Measurements from ENCODE around the gene LLGL1. TPM values are rescaled to one million over a fixed set of nuclear protein-coding genes. Genes with fewer than 3 reads are reported as not detected.

Gene LLGL1
- total RNA-seq, 1 donor from 2014 or later: 15.1 TPM

GRCh38 chr17:18235743-18236256 lies 10.4 kb downstream of the LLGL1 start:
- no peaks in the 10 kb centered on the region for H3K4me1 ChIP-seq (ENCODE audit: control insufficient read depth in 3 of 3, insufficient read depth in 3 of 3, low read length in 3 of 3)
- H3K9me3 ChIP-seq (ENCODE audit: control insufficient read depth in 3 of 3, low read length in 3 of 3): no peaks in the 10 kb centered on the region
- no peaks in the 10 kb centered on the region for H3K27me3 ChIP-seq (ENCODE audit: control insufficient read depth in 3 of 3, insufficient read depth in 3 of 3, low read length in 3 of 3)
- no peak overlapping the region for H3K4me3 ChIP-seq (ENCODE audit: low read length in 3 of 3)
- no peak overlapping the region for H3K9ac ChIP-seq (ENCODE audit: low read depth in 1 of 3, low read length in 3 of 3)
- H3K27ac ChIP-seq (ENCODE audit: low read depth, low read length): no peak overlapping the region
- H3K36me3 ChIP-seq (ENCODE audit: control insufficient read depth in 3 of 3, insufficient read depth in 3 of 3, low read length in 3 of 3): peaks cover 33 to 40% (median 34%) of the 10 kb centered on the region in 3 donors

DNA sequence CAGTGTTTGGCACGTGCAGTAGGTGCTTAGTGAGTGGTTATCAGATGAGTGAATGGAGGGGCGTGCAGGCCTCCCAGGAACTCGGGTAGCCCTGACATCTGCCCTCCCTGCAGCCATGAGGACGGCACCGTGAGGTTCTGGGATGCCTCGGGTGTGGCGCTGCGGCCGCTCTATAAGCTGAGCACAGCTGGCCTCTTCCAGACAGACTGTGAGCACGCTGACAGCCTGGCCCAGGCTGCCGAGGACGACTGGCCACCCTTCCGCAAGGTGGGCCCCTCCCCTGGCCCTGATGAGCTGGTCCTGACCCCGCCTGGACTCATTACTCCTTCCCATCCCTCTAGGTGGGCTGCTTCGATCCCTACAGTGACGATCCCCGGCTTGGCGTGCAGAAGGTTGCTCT lies 11.1 kb downstream of the LLGL1 start:
- Histone ChIP-seq H3K4me3 (ENCODE audit: low read length in 3 of 3) (no peak overlapping the region), H3K36me3 (ENCODE audit: control insufficient read depth in 3 of 3, insufficient read depth in 3 of 3, low read length in 3 of 3) (peaks cover 37 to 40% (median 37%) of the 10 kb centered on the region in 3 donors)

GRCh38 chr17:18237461-18237860 lies 12.0 kb downstream of the LLGL1 start:
- H3K27me3 ChIP-seq (ENCODE audit: control insufficient read depth in 3 of 3, insufficient read depth in 3 of 3, low read length in 3 of 3): no peaks in the 10 kb centered on the region
- no peaks in the 10 kb centered on the region for H3K9me3 ChIP-seq (ENCODE audit: control insufficient read depth in 3 of 3, low read length in 3 of 3)
- no peak overlapping the region for H3K27ac ChIP-seq (ENCODE audit: low read depth, low read length)
- peaks cover 41 to 44% (median 41%) of the 10 kb centered on the region in 3 donors for H3K36me3 ChIP-seq (ENCODE audit: control insufficient read depth in 3 of 3, insufficient read depth in 3 of 3, low read length in 3 of 3)
- H3K4me1 ChIP-seq (ENCODE audit: control insufficient read depth in 3 of 3, insufficient read depth in 3 of 3, low read length in 3 of 3): no peaks in the 10 kb centered on the region
- no peak overlapping the region for H3K9ac ChIP-seq (ENCODE audit: low read depth in 1 of 3, low read length in 3 of 3)
- H3K4me3 ChIP-seq (ENCODE audit: low read length in 3 of 3): no peak overlapping the region

More for the DNA sequence above, 11.1 kb downstream of the LLGL1 start:
- Histone ChIP-seq H3K27ac (ENCODE audit: low read depth, low read length) (no peak overlapping the region), H3K9me3 (ENCODE audit: control insufficient read depth in 3 of 3, low read length in 3 of 3) (no peaks in the 10 kb centered on the region), H3K9ac (ENCODE audit: low read depth in 1 of 3, low read length in 3 of 3) (no peak overlapping the region), H3K4me1 (ENCODE audit: control insufficient read depth in 3 of 3, insufficient read depth in 3 of 3, low read length in 3 of 3) (no peaks in the 10 kb centered on the region), H3K27me3 (ENCODE audit: control insufficient read depth in 3 of 3, insufficient read depth in 3 of 3, low read length in 3 of 3) (no peaks in the 10 kb centered on the region)

DNA sequence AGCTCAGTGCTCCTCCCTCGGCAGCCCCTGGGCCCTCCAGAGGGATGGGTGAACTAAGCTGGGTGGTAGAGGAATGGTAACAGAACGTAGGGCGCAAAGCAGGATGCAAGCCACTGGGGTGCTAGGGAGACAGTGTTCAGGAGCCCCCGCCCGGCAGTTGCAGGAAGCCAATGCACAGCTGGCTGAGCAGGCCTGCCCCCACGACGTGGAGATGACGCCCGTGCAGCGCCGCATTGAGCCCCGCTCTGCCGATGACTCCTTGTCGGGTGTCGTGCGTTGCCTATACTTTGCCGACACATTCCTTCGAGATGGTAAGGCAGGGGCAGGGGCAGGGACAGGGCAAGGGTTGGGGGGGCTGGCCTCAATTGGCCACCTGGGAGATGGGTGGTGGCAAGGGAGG lies 12.9 kb downstream of the LLGL1 start:
- H3K9ac ChIP-seq (ENCODE audit: low read depth in 1 of 3, low read length in 3 of 3): no peak overlapping the region
- H3K27me3 ChIP-seq (ENCODE audit: control insufficient read depth in 3 of 3, insufficient read depth in 3 of 3, low read length in 3 of 3): no peaks in the 10 kb centered on the region
- H3K27ac ChIP-seq (ENCODE audit: low read depth, low read length): no peak overlapping the region
- H3K4me1 ChIP-seq (ENCODE audit: control insufficient read depth in 3 of 3, insufficient read depth in 3 of 3, low read length in 3 of 3): no peaks in the 10 kb centered on the region
- no peaks in the 10 kb centered on the region for H3K9me3 ChIP-seq (ENCODE audit: control insufficient read depth in 3 of 3, low read length in 3 of 3)
- H3K36me3 ChIP-seq (ENCODE audit: control insufficient read depth in 3 of 3, insufficient read depth in 3 of 3, low read length in 3 of 3): peaks cover 40 to 46% (median 45%) of the 10 kb centered on the region in 3 donors
- no peak overlapping the region for H3K4me3 ChIP-seq (ENCODE audit: low read length in 3 of 3)

DNA sequence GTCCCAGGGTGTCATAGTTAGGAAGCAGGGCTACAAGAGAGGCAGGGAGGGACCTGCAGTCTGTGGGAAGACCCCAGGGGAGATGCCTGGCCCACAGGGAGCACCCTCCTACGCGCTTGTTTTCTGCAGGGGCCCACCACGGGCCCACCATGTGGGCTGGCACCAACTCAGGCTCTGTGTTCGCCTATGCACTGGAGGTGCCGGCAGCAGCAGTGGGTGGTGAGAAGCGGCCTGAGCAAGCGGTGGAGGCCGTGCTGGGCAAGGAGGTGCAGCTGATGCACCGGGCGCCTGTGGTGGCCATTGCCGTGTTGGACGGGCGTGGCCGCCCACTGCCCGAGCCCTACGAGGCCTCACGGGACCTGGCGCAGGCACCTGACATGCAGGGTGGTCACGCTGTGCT lies 15.0 kb downstream of the LLGL1 start:
- Histone ChIP-seq H3K27me3 (ENCODE audit: control insufficient read depth in 3 of 3, insufficient read depth in 3 of 3, low read length in 3 of 3) (no peaks in the 10 kb centered on the region), H3K9me3 (ENCODE audit: control insufficient read depth in 3 of 3, low read length in 3 of 3) (no peaks in the 10 kb centered on the region), H3K36me3 (ENCODE audit: control insufficient read depth in 3 of 3, insufficient read depth in 3 of 3, low read length in 3 of 3) (peaks cover 37 to 46% (median 37%) of the 10 kb centered on the region in 3 donors)

GRCh38 chr17:18241229-18241871 lies 15.9 kb downstream of the LLGL1 start:
- Histone ChIP-seq H3K9ac (ENCODE audit: low read depth in 1 of 3, low read length in 3 of 3) (no peak overlapping the region), H3K27me3 (ENCODE audit: control insufficient read depth in 3 of 3, insufficient read depth in 3 of 3, low read length in 3 of 3) (no peaks in the 10 kb centered on the region), H3K9me3 (ENCODE audit: control insufficient read depth in 3 of 3, low read length in 3 of 3) (no peaks in the 10 kb centered on the region), H3K36me3 (ENCODE audit: control insufficient read depth in 3 of 3, insufficient read depth in 3 of 3, low read length in 3 of 3) (peaks cover 40 to 54% (median 46%) of the 10 kb centered on the region in 3 donors), H3K4me1 (ENCODE audit: control insufficient read depth in 3 of 3, insufficient read depth in 3 of 3, low read length in 3 of 3) (no peaks in the 10 kb centered on the region), H3K4me3 (ENCODE audit: low read length in 3 of 3) (no peak overlapping the region), H3K27ac (ENCODE audit: low read depth, low read length) (no peak overlapping the region)

More for the DNA sequence above, 15.0 kb downstream of the LLGL1 start:
- H3K9ac ChIP-seq (ENCODE audit: low read depth in 1 of 3, low read length in 3 of 3): no peak overlapping the region
- H3K4me3 ChIP-seq (ENCODE audit: low read length in 3 of 3): no peak overlapping the region
- no peak overlapping the region for H3K27ac ChIP-seq (ENCODE audit: low read depth, low read length)
- no peaks in the 10 kb centered on the region for H3K4me1 ChIP-seq (ENCODE audit: control insufficient read depth in 3 of 3, insufficient read depth in 3 of 3, low read length in 3 of 3)

- peaks cover 16 to 19% (median 19%) of the 10 kb centered on the region in 3 donors for H3K4me1 ChIP-seq (ENCODE audit: control insufficient read depth in 3 of 3, insufficient read depth in 3 of 3, low read length in 3 of 3)
- peaks cover 57 to 68% (median 61%) of the 10 kb centered on the region in 3 donors for H3K36me3 ChIP-seq (ENCODE audit: control insufficient read depth in 3 of 3, insufficient read depth in 3 of 3, low read length in 3 of 3)
- no peak overlapping the region for H3K4me3 ChIP-seq (ENCODE audit: low read length in 3 of 3)
Observed at GRCh38 chr17:18245038-18245776, 19.8 kb downstream of the LLGL1 start.

DNA sequence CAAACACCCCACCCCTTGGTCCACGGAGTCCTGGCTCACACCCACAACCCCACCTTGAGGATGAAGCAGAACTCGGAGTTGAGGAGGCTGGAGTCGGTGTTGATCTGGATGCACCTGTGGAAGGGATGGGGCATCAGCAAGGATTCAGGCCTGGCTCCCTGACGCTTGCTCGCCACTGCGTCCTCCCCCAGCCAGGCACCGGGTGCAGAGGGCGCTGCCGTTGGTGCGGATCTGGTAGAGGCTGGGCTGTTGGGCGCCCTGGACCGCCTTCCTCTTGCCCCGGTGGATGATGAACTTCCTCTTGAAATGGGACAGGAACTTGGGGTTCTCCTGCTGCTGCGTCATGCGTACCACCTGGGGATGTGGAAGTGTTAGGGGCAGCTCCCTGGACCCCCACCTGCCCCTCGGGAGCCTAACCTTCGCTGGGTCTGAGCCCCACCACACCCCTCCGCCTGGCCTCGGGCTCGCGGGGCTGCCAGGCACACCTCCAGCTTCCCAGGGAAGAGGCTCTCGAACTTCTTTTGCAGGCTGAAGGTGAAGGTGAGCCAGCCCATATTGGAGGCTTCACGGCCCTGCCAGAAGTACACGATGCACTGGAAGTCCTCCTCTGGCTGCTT lies 20.8 kb downstream of the LLGL1 start:
- peaks cover 67 to 77% (median 71%) of the 10 kb centered on the region in 3 donors for H3K36me3 ChIP-seq (ENCODE audit: control insufficient read depth in 3 of 3, insufficient read depth in 3 of 3, low read length in 3 of 3)
- H3K27me3 ChIP-seq (ENCODE audit: control insufficient read depth in 3 of 3, insufficient read depth in 3 of 3, low read length in 3 of 3): no peaks in the 10 kb centered on the region
- no peak overlapping the region for H3K9ac ChIP-seq (ENCODE audit: low read depth in 1 of 3, low read length in 3 of 3)
- H3K27ac ChIP-seq (ENCODE audit: low read depth, low read length): no peak overlapping the region
- peaks cover 16 to 19% (median 19%) of the 10 kb centered on the region in 3 donors for H3K4me1 ChIP-seq (ENCODE audit: control insufficient read depth in 3 of 3, insufficient read depth in 3 of 3, low read length in 3 of 3)
- H3K4me3 ChIP-seq (ENCODE audit: low read length in 3 of 3): no peak overlapping the region
- H3K9me3 ChIP-seq (ENCODE audit: control insufficient read depth in 3 of 3, low read length in 3 of 3): no peaks in the 10 kb centered on the region

More at GRCh38 chr17:18245038-18245776, 19.8 kb downstream of the LLGL1 start:
- no peak overlapping the region for H3K9ac ChIP-seq (ENCODE audit: low read depth in 1 of 3, low read length in 3 of 3)
- no peaks in the 10 kb centered on the region for H3K9me3 ChIP-seq (ENCODE audit: control insufficient read depth in 3 of 3, low read length in 3 of 3)
- H3K27ac ChIP-seq (ENCODE audit: low read depth, low read length): no peak overlapping the region
- H3K27me3 ChIP-seq (ENCODE audit: control insufficient read depth in 3 of 3, insufficient read depth in 3 of 3, low read length in 3 of 3): no peaks in the 10 kb centered on the region

- peaks cover 73 to 81% (median 73%) of the 10 kb centered on the region in 3 donors for H3K36me3 ChIP-seq (ENCODE audit: control insufficient read depth in 3 of 3, insufficient read depth in 3 of 3, low read length in 3 of 3)
- no peak overlapping the region for H3K4me3 ChIP-seq (ENCODE audit: low read length in 3 of 3)
- peak overlapping the region; percentile 36 for H3K27ac ChIP-seq (ENCODE audit: low read depth, low read length)
- no peaks in the 10 kb centered on the region for H3K9me3 ChIP-seq (ENCODE audit: control insufficient read depth in 3 of 3, low read length in 3 of 3)
- no peaks in the 10 kb centered on the region for H3K27me3 ChIP-seq (ENCODE audit: control insufficient read depth in 3 of 3, insufficient read depth in 3 of 3, low read length in 3 of 3)
- H3K4me1 ChIP-seq (ENCODE audit: control insufficient read depth in 3 of 3, insufficient read depth in 3 of 3, low read length in 3 of 3): peaks cover 16 to 19% (median 19%) of the 10 kb centered on the region in 3 donors
- H3K9ac ChIP-seq (ENCODE audit: low read depth in 1 of 3, low read length in 3 of 3): peak overlapping the region in 1 of 3 donors; percentile 45
Observed at GRCh38 chr17:18246880-18247612, 21.6 kb downstream of the LLGL1 start.

All from skeletal muscle tissue (tissue), 4 donors.